Left lung (tissue), 10 donors: ENCODE measurements around the gene IFI27L1. TPM values are rescaled to one million over a fixed set of nuclear protein-coding genes. Genes with fewer than 3 reads are reported as not detected.
A peak's percentile ranks its signal among the peaks of the same experiment; 100 is the strongest.

ENCODE experiments used
- ATAC-seq: fragments of 200-7000 bp; cut with Tn5 transposase; one replicate; pipeline ENCODE4 v1.9.1; 2020; ENCODE audit warnings: moderate library complexity
- DNase-seq, 4 donors: peaks; one replicate each; pipeline ENCODE4 v3.0.0-alpha.2; 2013 to 2020
- H3K27ac ChIP-seq, 2 donors: fragments of 200-600 bp; sonication (generic) in 1 of 2; one replicate each; pipeline versions ENCODE4 v1.5.0 to v1.8.0; 2020 to 2021
- H3K27me3 ChIP-seq, 2 donors: fragments of 200-600 bp; sonication (generic) in 1 of 2; one replicate each; pipeline versions ENCODE4 v1.5.0 to v1.8.0; 2020 to 2021
- H3K36me3 ChIP-seq, 2 donors: fragments of 200-600 bp; sonication (generic) in 1 of 2; one replicate each; pipeline versions ENCODE4 v1.5.0 to v1.8.0; 2020 to 2021
- H3K4me1 ChIP-seq, 2 donors: fragments of 200-600 bp; one replicate each; pipeline ENCODE4 v1.8.0; 2021
- H3K4me3 ChIP-seq, 2 donors: fragments of 200-600 bp; sonication (generic) in 1 of 2; one replicate each; pipeline versions ENCODE4 v1.5.0 to v1.8.0; 2020 to 2021; ENCODE audit warnings: mild to moderate bottlenecking in 1 of 2
- H3K9me3 ChIP-seq, 2 donors: fragments of 200-600 bp; sonication (generic) in 1 of 2; one replicate each; pipeline versions ENCODE4 v1.5.0 to v1.8.0; 2020 to 2021
- intact Hi-C, 2 donors: fragments of 100-400 bp; cut with DNase I; formaldehyde crosslinking; loops; one replicate each; pipeline versions ENCODE4 v1.11.2 to v1.14.2; 2022
- polyA plus RNA-seq, 6 donors: library from polyadenylated mRNA; unstranded; fragments of 120-200 nt; gene quantifications; one replicate each; pipeline ENCODE4 v1.2.1, GENCODE V29; 2013; ENCODE audit not compliant: insufficient read length in 6 of 6
- total RNA-seq, 2 donors: library from RNA; stranded (reverse); fragmentation: NEBNext Ultra II Directional; extraction: Animal tissue kit (Norgen Biotek cat#: 25700); gene quantifications; one replicate each; pipeline ENCODE4 v1.2.1, GENCODE V29; 2021
- TF ChIP-seq, protein P1 (sequence below), 2 donors: fragments of 200-600 bp; sonication (generic) in 1 of 2; IDR thresholded peaks; one replicate each; pipeline versions ENCODE4 v1.5.0 to v1.8.0; 2021; ENCODE audit warnings: antibody characterized with exemption in 2 of 2
- donor health status: DM: no; HTN: yes; CAD: no.
- donor health status: DM: no; HTN: no; CAD: no.

IFI27L1 gene
- total and polyA plus RNA-seq, 8 donors, result 20.3 to 34.3 (median 31.2) TPM

DNA sequence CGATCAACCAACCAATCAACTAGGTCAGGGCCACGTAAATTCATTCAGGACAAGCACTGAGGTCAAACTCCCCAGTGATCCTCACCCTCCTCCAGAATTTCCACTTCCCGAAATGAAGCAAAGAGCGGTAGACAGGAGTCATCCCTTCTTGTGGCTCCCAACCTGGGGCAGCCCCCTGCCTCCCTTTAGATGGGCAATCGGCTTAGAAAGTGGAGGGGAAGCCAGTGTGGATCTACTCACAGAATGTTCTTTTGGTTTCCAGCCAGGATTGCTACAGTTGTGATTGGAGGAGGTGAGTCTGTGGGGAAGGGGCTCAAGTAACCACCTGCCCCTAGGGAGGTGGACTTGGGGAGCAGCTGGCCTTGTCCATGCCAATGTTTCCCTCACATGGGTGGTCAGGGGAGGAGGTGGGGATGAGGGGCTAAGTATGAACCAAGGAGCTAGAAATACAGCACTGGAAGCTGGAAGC is 33.5 kb downstream of the IFI27L1 start:
- H3K27me3 ChIP-seq, result no peaks in the 10 kb centered on the region
- H3K4me3 ChIP-seq, result no peak overlapping the region
- DNase-seq, result no peak
- ATAC-seq, result no peak
- intact Hi-C loops, result no loop called here
- TF ChIP-seq, protein P1, sequence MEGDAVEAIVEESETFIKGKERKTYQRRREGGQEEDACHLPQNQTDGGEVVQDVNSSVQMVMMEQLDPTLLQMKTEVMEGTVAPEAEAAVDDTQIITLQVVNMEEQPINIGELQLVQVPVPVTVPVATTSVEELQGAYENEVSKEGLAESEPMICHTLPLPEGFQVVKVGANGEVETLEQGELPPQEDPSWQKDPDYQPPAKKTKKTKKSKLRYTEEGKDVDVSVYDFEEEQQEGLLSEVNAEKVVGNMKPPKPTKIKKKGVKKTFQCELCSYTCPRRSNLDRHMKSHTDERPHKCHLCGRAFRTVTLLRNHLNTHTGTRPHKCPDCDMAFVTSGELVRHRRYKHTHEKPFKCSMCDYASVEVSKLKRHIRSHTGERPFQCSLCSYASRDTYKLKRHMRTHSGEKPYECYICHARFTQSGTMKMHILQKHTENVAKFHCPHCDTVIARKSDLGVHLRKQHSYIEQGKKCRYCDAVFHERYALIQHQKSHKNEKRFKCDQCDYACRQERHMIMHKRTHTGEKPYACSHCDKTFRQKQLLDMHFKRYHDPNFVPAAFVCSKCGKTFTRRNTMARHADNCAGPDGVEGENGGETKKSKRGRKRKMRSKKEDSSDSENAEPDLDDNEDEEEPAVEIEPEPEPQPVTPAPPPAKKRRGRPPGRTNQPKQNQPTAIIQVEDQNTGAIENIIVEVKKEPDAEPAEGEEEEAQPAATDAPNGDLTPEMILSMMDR (IDR thresholded peaks at IDR 0.05), result no peak
- peaks cover 0 to 9% of the 10 kb centered on the region in 2 donors for H3K9me3 ChIP-seq
- H3K4me1 ChIP-seq, result peaks cover 0 to 18% of the 10 kb centered on the region in 2 donors
- peak overlapping the region; percentile 28 to 64 for H3K27ac ChIP-seq
- no peaks in the 10 kb centered on the region for H3K36me3 ChIP-seq

- Histone ChIP-seq H3K9me3 (peaks cover 0 to 14% of the 10 kb centered on the region in 2 donors), H3K36me3 (no peaks in the 10 kb centered on the region), H3K4me1 (peaks cover 0 to 13% of the 10 kb centered on the region in 2 donors), H3K27me3 (no peaks in the 10 kb centered on the region), H3K27ac (peak overlapping the region; percentile 44 to 64), H3K4me3 (no peak overlapping the region)
- ATAC-seq (peak; percentile 52), DNase-seq (peak in 1 of 4 donors; percentile 19)
- intact Hi-C loops, result no loop called here
- TF ChIP-seq, protein P1 (IDR thresholded peaks at IDR 0.05), result no peak
Observed at GRCh38 chr14:94115058-94115591, 34.0 kb downstream of the IFI27L1 start.

DNA sequence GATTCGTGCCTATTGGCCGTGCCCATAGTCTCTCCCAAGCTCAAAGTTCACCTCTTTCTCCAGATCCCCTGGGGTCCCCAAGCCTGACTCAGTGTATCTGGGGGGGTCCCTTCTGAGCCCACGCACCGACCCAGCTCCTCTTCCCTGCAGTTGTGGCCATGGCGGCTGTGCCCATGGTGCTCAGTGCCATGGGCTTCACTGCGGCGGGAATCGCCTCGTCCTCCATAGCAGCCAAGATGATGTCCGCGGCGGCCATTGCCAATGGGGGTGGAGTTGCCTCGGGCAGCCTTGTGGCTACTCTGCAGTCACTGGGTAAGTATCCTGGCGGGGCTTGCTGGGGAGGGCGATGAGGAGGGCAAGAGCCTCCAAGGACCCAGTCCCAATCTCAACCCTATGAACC is 34.5 kb downstream of the IFI27L1 start:
- peaks cover 0 to 19% of the 10 kb centered on the region in 2 donors for H3K9me3 ChIP-seq
- DNase-seq, result no peak
- no peaks in the 10 kb centered on the region for H3K27me3 ChIP-seq
- TF ChIP-seq, protein P1 (IDR thresholded peaks at IDR 0.05), result no peak
- H3K4me1 ChIP-seq, result peaks cover 0 to 12% of the 10 kb centered on the region in 2 donors
- ATAC-seq, result no peak
- H3K36me3 ChIP-seq, result no peaks in the 10 kb centered on the region
- H3K4me3 ChIP-seq, result no peak overlapping the region
- intact Hi-C loops, result no loop called here
- H3K27ac ChIP-seq, result peak overlapping the region; percentile 44 to 64

- H3K4me3 ChIP-seq, result no peak overlapping the region
- no peaks in the 10 kb centered on the region for H3K27me3 ChIP-seq
- ATAC-seq, result no peak
- no peak overlapping the region for H3K27ac ChIP-seq
- no peak for DNase-seq
- TF ChIP-seq, protein P1 (IDR thresholded peaks at IDR 0.05), result no peak
- H3K4me1 ChIP-seq, result peaks cover 0 to 12% of the 10 kb centered on the region in 2 donors
- no peaks in the 10 kb centered on the region for H3K36me3 ChIP-seq
- peaks cover 0 to 24% of the 10 kb centered on the region in 2 donors for H3K9me3 ChIP-seq
- intact Hi-C loops, result no loop called here
Observed at GRCh38 chr14:94116701-94117100, 35.6 kb downstream of the IFI27L1 start.

GRCh38 chr14:94117856-94118255 is 36.7 kb downstream of the IFI27L1 start:
- TF ChIP-seq, protein P1 (IDR thresholded peaks at IDR 0.05), result no peak
- H3K9me3 ChIP-seq, result peaks cover 0 to 24% of the 10 kb centered on the region in 2 donors
- H3K27ac ChIP-seq, result no peak overlapping the region
- H3K36me3 ChIP-seq, result no peaks in the 10 kb centered on the region
- peaks cover 0 to 12% of the 10 kb centered on the region in 2 donors for H3K4me1 ChIP-seq
- intact Hi-C loops, result no loop called here
- ATAC-seq, result no peak
- no peak for DNase-seq
- H3K27me3 ChIP-seq, result no peaks in the 10 kb centered on the region
- no peak overlapping the region for H3K4me3 ChIP-seq
